GM23338 (cell line): ENCODE measurements around the gene STAB2. TPM values are rescaled to one million over a fixed set of nuclear protein-coding genes. Genes with fewer than 3 reads are reported as not detected.

Experiments
- ATAC-seq: fragments of 200-7000 bp; cut with Tn5 transposase; 3 replicates; pipeline ENCODE4 v1.9.1; 2020
- DNase-seq: peaks from one replicate; pipeline ENCODE4 v3.0.0-alpha.2; 2015; ENCODE audit warnings: low spot score
- H2AFZ ChIP-seq: fragments of 200-600 bp; sonication (generic); 2 replicates; pipeline ENCODE4 v1.8.0; 2016; ENCODE audit warnings: antibody characterized with exemption, mild to moderate bottlenecking, moderate library complexity
- H3F3A ChIP-seq: fragments of 200-600 bp; sonication (generic); replicated peaks from 2 replicates; pipeline ENCODE4 v1.8.0; 2017; ENCODE audit warnings: antibody characterized with exemption, mixed run types, low read depth
- H3K27ac ChIP-seq: fragments of 200-600 bp; sonication (generic); 2 replicates; pipeline ENCODE4 v1.6.1; 2016; ENCODE audit warnings: low read depth
- H3K27me3 ChIP-seq: fragments of 200-600 bp; sonication (generic); 2 replicates; pipeline ENCODE4 v1.8.0; 2016; ENCODE audit warnings: mild to moderate bottlenecking, mixed run types, moderate library complexity; ENCODE audit not compliant: insufficient read depth
- H3K36me3 ChIP-seq: fragments of 200-600 bp; sonication (generic); 2 replicates; pipeline ENCODE4 v1.8.0; 2016; ENCODE audit warnings: mild to moderate bottlenecking; ENCODE audit not compliant: insufficient read depth
- H3K4me1 ChIP-seq: fragments of 200-600 bp; sonication (generic); 2 replicates; pipeline ENCODE4 v1.8.0; 2016; ENCODE audit warnings: mild to moderate bottlenecking, moderate library complexity; ENCODE audit not compliant: insufficient read depth
- H3K4me2 ChIP-seq: fragments of 200-600 bp; sonication (generic); 2 replicates; pipeline ENCODE4 v1.7.1; 2017; ENCODE audit warnings: mixed run types
- H3K4me3 ChIP-seq: fragments of 200-600 bp; sonication (generic); 2 replicates; pipeline ENCODE4 v1.6.1; 2016; ENCODE audit warnings: mixed run types
- H3K79me2 ChIP-seq: fragments of 200-600 bp; sonication (generic); replicated peaks from 2 replicates; pipeline ENCODE4 v1.8.0; 2017; ENCODE audit warnings: mild to moderate bottlenecking; ENCODE audit not compliant: insufficient read depth
- H3K9me2 ChIP-seq: fragments of 200-600 bp; sonication (generic); 2 replicates; pipeline ENCODE4 v1.8.0; 2017; ENCODE audit not compliant: insufficient read depth
- H4K20me1 ChIP-seq: fragments of 200-600 bp; sonication (generic); replicated peaks from 2 replicates; pipeline ENCODE4 v1.8.0; 2017; ENCODE audit warnings: mild to moderate bottlenecking; ENCODE audit not compliant: insufficient read depth
- H3K27ac Mint-ChIP-seq: 2 replicates; pipeline ENCODE4 v1.8.0; 2020; ENCODE audit warnings: inconsistent platforms, mild to moderate bottlenecking, moderate library complexity, mixed read lengths
- H3K27me3 Mint-ChIP-seq: 3 replicates; pipeline ENCODE4 v1.8.0; 2022; ENCODE audit warnings: low read depth, mild to moderate bottlenecking, moderate library complexity, mixed read lengths, inconsistent platforms; ENCODE audit not compliant: insufficient read depth, poor library complexity
- H3K36me3 Mint-ChIP-seq: 3 replicates; pipeline ENCODE4 v1.8.0; 2021; ENCODE audit warnings: low read depth, mild to moderate bottlenecking, inconsistent platforms, moderate library complexity, mixed read lengths
- H3K4me1 Mint-ChIP-seq: 3 replicates; pipeline ENCODE4 v1.8.0; 2020; ENCODE audit warnings: mild to moderate bottlenecking, inconsistent platforms, mixed read lengths
- H3K4me3 Mint-ChIP-seq: 3 replicates; pipeline ENCODE4 v1.8.0; 2021; ENCODE audit warnings: moderate library complexity, mild to moderate bottlenecking, inconsistent platforms, mixed read lengths
- H3K9me3 Mint-ChIP-seq: 3 replicates; pipeline ENCODE4 v1.8.0; 2020; ENCODE audit warnings: moderate library complexity, mild to moderate bottlenecking, inconsistent platforms, mixed read lengths
- CREB1 ChIP-seq: fragments of 250-450 bp; sonication (Bioruptor Pico); IDR thresholded peaks from 2 replicates; pipeline ENCODE4 v1.5.0; 2020; ENCODE audit warnings: low read depth, mild to moderate bottlenecking, moderate library complexity
- CTCF ChIP-seq, 2 experiments: fragments of 200-600 bp in 1 of 2; sonication (generic) in 1 of 2; conservative IDR thresholded peaks; 2 replicates each; pipeline versions ENCODE4 v1.5.1 to v1.6.1; 2016 to 2017; ENCODE audit warnings: antibody characterized with exemption in 2 of 2, low read depth in 2 of 2, mild to moderate bottlenecking in 2 of 2, moderate library complexity in 1 of 2
- ETS1 ChIP-seq: IDR thresholded peaks from 2 replicates; pipeline ENCODE4 v1.6.1; 2016; ENCODE audit warnings: antibody characterized with exemption
- EZH2 ChIP-seq: fragments of 200-600 bp; sonication (generic); IDR thresholded peaks from one replicate; pipeline ENCODE4 v1.8.0; 2017; ENCODE audit warnings: antibody characterized with exemption, mild to moderate bottlenecking, low read depth; ENCODE audit not compliant: unreplicated experiment
- EZH2phosphoT487 ChIP-seq: fragments of 200-600 bp; sonication (generic); IDR thresholded peaks from one replicate; pipeline ENCODE4 v1.8.1; 2018; ENCODE audit warnings: antibody characterized with exemption; ENCODE audit not compliant: unreplicated experiment
- JUNB ChIP-seq: IDR thresholded peaks from one replicate; pipeline ENCODE4 v1.6.1; 2016; ENCODE audit warnings: antibody characterized with exemption; ENCODE audit not compliant: unreplicated experiment
- NANOG ChIP-seq: IDR thresholded peaks from 2 replicates; pipeline ENCODE4 v1.6.1; 2016; ENCODE audit warnings: antibody characterized with exemption, borderline replicate concordance
- POLR2AphosphoS5 ChIP-seq: IDR thresholded peaks from 2 replicates; pipeline ENCODE4 v1.6.1; 2016; ENCODE audit warnings: antibody characterized with exemption, low read depth
- REST ChIP-seq: IDR thresholded peaks from one replicate; pipeline ENCODE4 v1.6.1; 2018; ENCODE audit warnings: antibody characterized with exemption; ENCODE audit not compliant: unreplicated experiment
- STAT1 ChIP-seq: IDR thresholded peaks from one replicate; pipeline ENCODE4 v1.6.1; 2016; ENCODE audit warnings: antibody characterized with exemption; ENCODE audit not compliant: unreplicated experiment
- ZNF114 ChIP-seq: fragments of 250-450 bp; sonication (Bioruptor Pico); IDR thresholded peaks from 2 replicates; pipeline ENCODE4 v1.5.0; 2020; ENCODE audit warnings: mild to moderate bottlenecking, moderate library complexity
- ZNF331 ChIP-seq: fragments of 250-450 bp; sonication (Bioruptor Pico); IDR thresholded peaks from 2 replicates; pipeline ENCODE4 v1.5.0; 2020; ENCODE audit warnings: low read depth, mild to moderate bottlenecking, moderate library complexity
- ZNF462 ChIP-seq: fragments of 250-450 bp; sonication (Bioruptor Pico); IDR thresholded peaks from 2 replicates; pipeline ENCODE4 v1.5.0; 2020; ENCODE audit warnings: mild to moderate bottlenecking, moderate library complexity
- polyA plus RNA-seq: library from polyadenylated mRNA; unstranded; fragments of >200 nt; fragmentation: Nextera tagmentation; extraction: Ambion mirVana; gene quantifications from 2 replicates; pipeline ENCODE4 v1.2.1, GENCODE V29; 2016
- total RNA-seq: library from RNA; depleted of rRNA; stranded (reverse); fragments of >200 nt; shearing (Covaris generic); gene quantifications from 2 replicates; pipeline ENCODE4 v1.2.3, GENCODE V29; 2014

STAB2 gene
- total and polyA plus RNA-seq, 2 experiments from 2014 or later, result 0.14 TPM; not detected in 1

- no peaks in the 10 kb centered on the region for H3K4me1 ChIP-seq
- H3F3A ChIP-seq, result no peaks in the 10 kb centered on the region
- no peaks in the 10 kb centered on the region for H3K4me1 Mint-ChIP-seq
- no peak for DNase-seq
- no peaks in the 10 kb centered on the region for H3K36me3 ChIP-seq
- no peaks in the 10 kb centered on the region for H3K79me2 ChIP-seq
- no peak for TF ChIP-seq CTCF (conservative IDR thresholded peaks at IDR 0.05; ENCODE audit: low read depth in 2 of 2)
- TF ChIP-seq ZNF462 (CRISPR knock-in tag), result no peak
- no peak for TF ChIP-seq CREB1 (CRISPR knock-in tag)
- no peak for TF ChIP-seq ETS1
- no peak for TF ChIP-seq REST
- TF ChIP-seq EZH2phosphoT487, result no peak
- no peak for TF ChIP-seq ZNF331
- no peak for TF ChIP-seq NANOG
- TF ChIP-seq STAT1, result no peak
- no peak for TF ChIP-seq JUNB
- no peak for TF ChIP-seq EZH2
- no peak for TF ChIP-seq POLR2AphosphoS5
- no peak for TF ChIP-seq ZNF114 (CRISPR knock-in tag)
- no peak overlapping the region for H2AFZ ChIP-seq
- no peak overlapping the region for H3K27ac ChIP-seq
- no peaks in the 10 kb centered on the region for H3K9me2 ChIP-seq
- no peaks in the 10 kb centered on the region for H4K20me1 ChIP-seq
- peaks cover 21% of the 10 kb centered on the region; the same call in 2 of the 3 replicates for H3K36me3 Mint-ChIP-seq
- no peak overlapping the region for H3K4me2 ChIP-seq
- no peaks in the 10 kb centered on the region for H3K27me3 ChIP-seq
- no peaks in the 10 kb centered on the region for H3K27me3 Mint-ChIP-seq
- no peak for ATAC-seq
- H3K4me3 ChIP-seq, result no peak overlapping the region
- H3K4me3 Mint-ChIP-seq, result no peak overlapping the region
- H3K9me3 Mint-ChIP-seq, result no peaks in the 10 kb centered on the region
- no peak overlapping the region for H3K27ac Mint-ChIP-seq
These were observed 198.4 kb downstream of the STAB2 start for GRCh38 chr12:103785243-103786031.
